ENCODE results near the gene ZNF836. TPM values are rescaled to one million over a fixed set of nuclear protein-coding genes. Genes with fewer than 3 reads are reported as not detected.

ZNF836 gene
- total RNA-seq, 1 donor from 2014 or later = 19.1 TPM

DNA sequence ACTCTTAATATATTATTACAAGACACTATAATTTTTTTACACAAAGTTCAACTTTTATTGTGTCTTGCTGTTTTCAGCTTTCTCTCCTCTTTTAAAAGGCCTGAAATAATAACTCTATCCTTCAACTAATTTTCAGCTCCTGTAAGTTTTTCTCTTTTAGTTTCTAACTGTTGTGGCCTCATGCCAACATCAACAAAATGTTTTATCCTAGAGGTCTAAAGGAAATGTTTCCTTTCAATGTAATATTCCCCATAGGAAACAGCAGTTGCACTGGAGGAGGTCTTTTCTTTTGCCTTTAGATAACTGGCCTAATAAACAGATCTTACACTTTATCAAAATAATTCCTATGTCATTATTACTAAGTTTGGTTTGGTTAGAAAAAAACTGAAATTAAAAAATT, 23.2 kb downstream of the ZNF836 start:
- Mint-ChIP-seq H3K27ac (no peak overlapping the region), H3K4me1 (no peaks in the 10 kb centered on the region)

DNA sequence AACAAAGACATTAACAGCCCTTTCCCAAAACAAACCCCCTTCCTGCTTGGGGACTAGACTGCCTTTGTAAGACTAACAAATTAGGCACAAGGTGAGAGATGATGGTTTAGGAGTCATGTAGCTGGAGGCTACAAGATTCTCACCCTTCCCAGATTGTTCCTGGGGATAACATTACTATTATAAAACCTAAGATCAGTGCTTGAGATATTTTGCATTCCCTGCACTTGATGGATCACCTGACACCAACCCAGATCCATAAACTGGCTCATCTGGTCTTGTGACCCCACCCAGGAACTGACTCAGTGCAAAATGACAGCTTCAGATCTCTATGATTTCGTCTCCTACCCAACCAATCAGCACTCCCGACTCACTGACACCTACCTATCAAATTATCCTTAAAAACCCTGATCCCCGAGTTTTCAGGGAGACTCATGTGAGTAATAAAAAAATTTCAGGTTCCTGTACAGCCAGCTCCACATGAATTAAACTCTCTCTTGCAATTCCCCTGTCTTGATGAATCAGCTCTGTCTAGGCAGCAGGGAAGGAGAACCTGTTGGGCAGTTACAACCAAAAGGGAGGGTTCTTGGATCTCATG, 29.3 kb downstream of the ZNF836 start:
- Mint-ChIP-seq H3K27ac (peak overlapping the region; percentile 67), H3K4me1 (peaks cover 31% of the 10 kb centered on the region), H3K36me3 (peaks cover 26% of the 10 kb centered on the region), H3K4me3 (no peak overlapping the region), H3K9me3 (peaks cover 27% of the 10 kb centered on the region), H3K27me3 (ENCODE audit: low read depth) (no peaks in the 10 kb centered on the region)
- no peak for DNase-seq (ENCODE audit: low spot score in 2 of 2, unreplicated experiment in 2 of 2)
- TF ChIP-seq, protein P1, sequence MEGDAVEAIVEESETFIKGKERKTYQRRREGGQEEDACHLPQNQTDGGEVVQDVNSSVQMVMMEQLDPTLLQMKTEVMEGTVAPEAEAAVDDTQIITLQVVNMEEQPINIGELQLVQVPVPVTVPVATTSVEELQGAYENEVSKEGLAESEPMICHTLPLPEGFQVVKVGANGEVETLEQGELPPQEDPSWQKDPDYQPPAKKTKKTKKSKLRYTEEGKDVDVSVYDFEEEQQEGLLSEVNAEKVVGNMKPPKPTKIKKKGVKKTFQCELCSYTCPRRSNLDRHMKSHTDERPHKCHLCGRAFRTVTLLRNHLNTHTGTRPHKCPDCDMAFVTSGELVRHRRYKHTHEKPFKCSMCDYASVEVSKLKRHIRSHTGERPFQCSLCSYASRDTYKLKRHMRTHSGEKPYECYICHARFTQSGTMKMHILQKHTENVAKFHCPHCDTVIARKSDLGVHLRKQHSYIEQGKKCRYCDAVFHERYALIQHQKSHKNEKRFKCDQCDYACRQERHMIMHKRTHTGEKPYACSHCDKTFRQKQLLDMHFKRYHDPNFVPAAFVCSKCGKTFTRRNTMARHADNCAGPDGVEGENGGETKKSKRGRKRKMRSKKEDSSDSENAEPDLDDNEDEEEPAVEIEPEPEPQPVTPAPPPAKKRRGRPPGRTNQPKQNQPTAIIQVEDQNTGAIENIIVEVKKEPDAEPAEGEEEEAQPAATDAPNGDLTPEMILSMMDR (IDR thresholded peaks at IDR 0.05; ENCODE audit: unreplicated experiment) = no peak

More for the DNA sequence above, 23.2 kb downstream of the ZNF836 start:
- no peaks in the 10 kb centered on the region for H3K27me3 Mint-ChIP-seq (ENCODE audit: low read depth)
- no peak for DNase-seq (ENCODE audit: low spot score in 2 of 2, unreplicated experiment in 2 of 2)
- TF ChIP-seq, protein P1 (IDR thresholded peaks at IDR 0.05; ENCODE audit: unreplicated experiment) = no peak
- peaks cover 54% of the 10 kb centered on the region for H3K9me3 Mint-ChIP-seq
- no peak overlapping the region for H3K4me3 Mint-ChIP-seq
- H3K36me3 Mint-ChIP-seq = peaks cover 42% of the 10 kb centered on the region

DNA sequence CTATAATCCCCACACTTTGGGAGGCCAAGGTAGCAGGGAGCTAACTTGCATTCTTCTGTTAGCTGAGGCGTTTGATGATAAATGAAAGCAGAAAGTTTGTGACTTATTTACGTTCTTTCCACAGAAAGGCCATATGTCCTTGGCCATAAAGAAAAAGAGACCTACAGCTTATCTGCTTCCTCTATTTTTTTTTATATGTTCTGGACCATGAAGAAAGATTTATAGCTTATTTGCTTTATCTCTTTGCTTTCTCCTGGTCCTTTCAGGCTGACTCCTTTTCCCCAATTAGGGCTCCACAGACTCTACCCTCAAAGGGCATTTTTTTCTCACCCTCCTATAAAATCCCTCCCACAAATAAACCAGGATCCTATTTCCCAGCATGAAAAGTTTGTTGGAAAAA, 30.2 kb downstream of the ZNF836 start:
- no peak overlapping the region for H3K4me3 Mint-ChIP-seq
- TF ChIP-seq, protein P1 (IDR thresholded peaks at IDR 0.05; ENCODE audit: unreplicated experiment) = no peak
- peaks cover 24% of the 10 kb centered on the region for H3K9me3 Mint-ChIP-seq
- H3K4me1 Mint-ChIP-seq = peaks cover 31% of the 10 kb centered on the region
- no peak for DNase-seq (ENCODE audit: low spot score in 2 of 2, unreplicated experiment in 2 of 2)
- H3K36me3 Mint-ChIP-seq = peaks cover 26% of the 10 kb centered on the region
- H3K27ac Mint-ChIP-seq = no peak overlapping the region
- no peaks in the 10 kb centered on the region for H3K27me3 Mint-ChIP-seq (ENCODE audit: low read depth)

DNA sequence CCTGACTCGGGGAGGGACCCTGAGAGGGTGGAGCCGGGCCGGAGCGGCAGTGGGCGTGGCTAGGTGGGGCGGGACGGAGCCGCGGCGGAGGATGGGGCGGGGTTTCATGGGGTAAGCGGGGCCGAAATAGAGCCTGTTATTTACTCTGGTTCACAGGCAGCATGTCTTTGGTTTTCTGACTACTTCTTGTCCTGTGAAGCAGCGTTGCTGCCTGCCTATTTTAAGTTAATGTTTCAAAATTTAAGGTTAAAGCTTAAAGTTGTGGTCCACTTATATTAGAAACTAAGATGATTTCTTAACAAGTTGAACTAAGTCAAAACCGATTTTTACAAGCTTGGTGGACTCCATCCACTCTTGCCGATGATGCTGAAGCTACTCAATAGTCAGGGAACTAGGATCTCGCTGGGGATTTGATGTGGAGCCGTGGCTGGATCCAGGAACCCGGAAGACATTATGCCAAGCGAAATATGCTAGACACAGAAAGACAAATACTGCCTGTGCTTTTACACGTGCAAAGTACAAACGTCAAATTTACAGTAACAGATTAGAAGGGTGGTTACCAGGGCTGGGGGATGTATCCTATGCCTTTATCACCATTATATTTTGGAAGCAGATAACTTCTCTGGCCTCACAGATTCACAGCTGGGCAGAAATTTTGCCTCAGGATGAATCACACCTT, 31.2 kb downstream of the ZNF836 start:
- Mint-ChIP-seq H3K27ac (peak overlapping the region; percentile 99), H3K27me3 (ENCODE audit: low read depth) (no peaks in the 10 kb centered on the region), H3K36me3 (peaks cover 31% of the 10 kb centered on the region), H3K4me1 (peaks cover 31% of the 10 kb centered on the region), H3K9me3 (peaks cover 27% of the 10 kb centered on the region), H3K4me3 (peak overlapping the region; percentile 96)
- DNase-seq (ENCODE audit: low spot score in 2 of 2, unreplicated experiment in 2 of 2) = peak in 1 of 2 experiments; percentile 97
- TF ChIP-seq, protein P1 (IDR thresholded peaks at IDR 0.05; ENCODE audit: unreplicated experiment) = no peak

DNA sequence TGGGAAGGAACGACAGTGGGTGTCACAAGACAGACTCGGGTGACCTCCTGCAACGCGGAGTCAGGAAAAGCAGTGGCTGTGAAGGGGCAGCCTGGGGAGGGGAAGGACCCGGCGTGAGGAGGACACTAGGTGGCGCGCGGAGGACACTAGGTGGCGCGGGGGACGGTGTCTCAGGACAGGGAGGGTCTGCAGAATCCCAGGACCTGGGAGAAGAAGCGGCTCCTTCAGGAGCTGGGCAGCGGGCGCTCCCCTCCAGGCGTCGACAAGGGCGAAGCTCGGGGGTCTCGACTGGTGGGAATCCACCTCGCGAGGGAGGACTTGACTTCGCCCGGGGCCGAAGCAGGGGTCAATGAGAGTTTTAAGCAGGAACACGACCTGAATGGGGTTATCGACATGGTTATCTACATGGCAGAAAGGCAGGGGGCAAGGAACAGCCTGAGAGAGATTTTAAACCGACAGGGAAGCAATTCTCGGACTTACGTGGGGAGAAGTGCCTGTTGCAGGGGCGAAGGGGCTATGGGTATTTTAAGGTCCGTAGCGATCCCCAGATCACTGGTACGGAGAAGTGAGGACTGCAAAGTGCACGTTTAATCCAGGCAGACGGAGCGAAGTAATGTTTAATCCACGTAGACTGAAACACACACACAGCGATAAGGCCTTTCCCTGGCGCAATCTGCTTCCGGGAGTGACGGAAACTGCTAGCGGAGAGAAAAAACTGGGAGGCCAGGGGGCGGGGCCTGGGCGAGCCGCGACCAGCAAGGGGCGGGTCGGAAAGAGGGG, 32.0 kb downstream of the ZNF836 start, which contains the start of gene ZNF616:
ZNF616 (minus strand) TSS at position 687 of the 780 bp plus-strand sequence. CDS start 9,426 bp downstream, outside the sequence.
- H3K36me3 Mint-ChIP-seq = peaks cover 38% of the 10 kb centered on the region
- TF ChIP-seq, protein P1 (IDR thresholded peaks at IDR 0.05; ENCODE audit: unreplicated experiment) = peak; percentile 46
- peaks cover 31% of the 10 kb centered on the region for H3K4me1 Mint-ChIP-seq
- H3K27ac Mint-ChIP-seq = peak within 1 kb of the TSS; percentile 99
- no peaks in the 10 kb centered on the region for H3K27me3 Mint-ChIP-seq (ENCODE audit: low read depth)
- H3K9me3 Mint-ChIP-seq = peaks cover 29% of the 10 kb centered on the region
- H3K4me3 Mint-ChIP-seq = peak within 1 kb of the TSS; percentile 96
- peak; percentile 75 to 98 for DNase-seq (ENCODE audit: low spot score in 2 of 2, unreplicated experiment in 2 of 2)
